ENCODE data around the gene SHROOM1.

- TF ChIP-seq POLR2AphosphoS5 (IDR thresholded peaks at IDR 0.05), result no peak
- TF ChIP-seq, protein P1, sequence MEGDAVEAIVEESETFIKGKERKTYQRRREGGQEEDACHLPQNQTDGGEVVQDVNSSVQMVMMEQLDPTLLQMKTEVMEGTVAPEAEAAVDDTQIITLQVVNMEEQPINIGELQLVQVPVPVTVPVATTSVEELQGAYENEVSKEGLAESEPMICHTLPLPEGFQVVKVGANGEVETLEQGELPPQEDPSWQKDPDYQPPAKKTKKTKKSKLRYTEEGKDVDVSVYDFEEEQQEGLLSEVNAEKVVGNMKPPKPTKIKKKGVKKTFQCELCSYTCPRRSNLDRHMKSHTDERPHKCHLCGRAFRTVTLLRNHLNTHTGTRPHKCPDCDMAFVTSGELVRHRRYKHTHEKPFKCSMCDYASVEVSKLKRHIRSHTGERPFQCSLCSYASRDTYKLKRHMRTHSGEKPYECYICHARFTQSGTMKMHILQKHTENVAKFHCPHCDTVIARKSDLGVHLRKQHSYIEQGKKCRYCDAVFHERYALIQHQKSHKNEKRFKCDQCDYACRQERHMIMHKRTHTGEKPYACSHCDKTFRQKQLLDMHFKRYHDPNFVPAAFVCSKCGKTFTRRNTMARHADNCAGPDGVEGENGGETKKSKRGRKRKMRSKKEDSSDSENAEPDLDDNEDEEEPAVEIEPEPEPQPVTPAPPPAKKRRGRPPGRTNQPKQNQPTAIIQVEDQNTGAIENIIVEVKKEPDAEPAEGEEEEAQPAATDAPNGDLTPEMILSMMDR (IDR thresholded peaks at IDR 0.05 in 8 of 11, conservative IDR thresholded peaks at IDR 0.05 in 3 of 11), result no peak
Observed at GRCh38 chr5:132834057-132834456, 3.6 kb upstream of the SHROOM1 start.
